CD8-positive, alpha-beta memory T cell (primary cell): ENCODE results near the gene FPR3. TPM values are rescaled to one million over a fixed set of nuclear protein-coding genes. Genes with fewer than 3 reads are reported as not detected.
"Not testable (repeated sequence)": the region's sequence is repeated elsewhere in the genome, so short reads cannot be mapped to it uniquely, and the experiment has no call there.

ENCODE experiments used
- CTCF ChIA-PET: fragments of 350-600 bp; sonication (Branson Sonifier 250); formaldehyde crosslinking; loops from one replicate; lab custom pipeline; 2021; ENCODE audit warnings: antibody characterized with exemption; lab: Charles Lee
- POLR2A ChIA-PET: fragments of 350-600 bp; sonication (Branson Sonifier 250); formaldehyde crosslinking; loops from one replicate; lab custom pipeline; 2021; ENCODE audit warnings: antibody characterized with exemption; lab: Charles Lee
- DNase-seq, 5 donors: peaks; one replicate each; pipeline versions ENCODE4 v3.0.0 to v3.0.0-alpha.2; 2020 to 2022; ENCODE audit warnings: mixed read lengths in 1 of 5
- H3K27ac ChIP-seq: one replicate; pipeline ENCODE4 v1.7.0; 2013; ENCODE audit warnings: low read depth, mild to moderate bottlenecking, low read length, moderate library complexity
- H3K27me3 ChIP-seq: 2 replicates; pipeline ENCODE4 v1.7.0; 2013; ENCODE audit warnings: low read length, mild to moderate bottlenecking; ENCODE audit not compliant: insufficient read depth, poor library complexity, severe bottlenecking
- H3K36me3 ChIP-seq: 2 replicates; pipeline ENCODE4 v1.7.0; 2013; ENCODE audit warnings: mild to moderate bottlenecking, low read length, moderate library complexity; ENCODE audit not compliant: insufficient read depth
- H3K4me1 ChIP-seq: 2 replicates; pipeline ENCODE4 v1.7.0; 2013; ENCODE audit warnings: mild to moderate bottlenecking, low read length, moderate library complexity; ENCODE audit not compliant: insufficient read depth
- H3K4me3 ChIP-seq: 2 replicates; pipeline ENCODE4 v1.7.0; 2013; ENCODE audit warnings: mild to moderate bottlenecking, low read length
- H3K9me3 ChIP-seq: 2 replicates; pipeline ENCODE4 v1.7.0; 2013; ENCODE audit warnings: mild to moderate bottlenecking, low read length
- H3K27ac Mint-ChIP-seq, 8 donors: one replicate each; pipeline ENCODE4 v1.8.0; 2020 to 2021; ENCODE audit warnings: mixed read lengths in 8 of 8, mild to moderate bottlenecking in 6 of 8, inconsistent platforms in 3 of 8, moderate library complexity in 3 of 8
- H3K27me3 Mint-ChIP-seq, 2 donors: one replicate each; pipeline ENCODE4 v1.8.0; 2020 to 2021; ENCODE audit warnings: mixed read lengths in 2 of 2, mild to moderate bottlenecking in 1 of 2, moderate library complexity in 1 of 2
- H3K36me3 Mint-ChIP-seq, 3 donors: one replicate each; pipeline ENCODE4 v1.8.0; 2020 to 2021; ENCODE audit warnings: mixed read lengths in 3 of 3, inconsistent platforms in 1 of 3, mild to moderate bottlenecking in 1 of 3
- H3K4me1 Mint-ChIP-seq, 3 donors: one replicate each; pipeline ENCODE4 v1.8.0; 2020 to 2021; ENCODE audit warnings: mixed read lengths in 3 of 3, inconsistent platforms in 1 of 3, mild to moderate bottlenecking in 1 of 3
- H3K4me3 Mint-ChIP-seq, 7 donors: one replicate each; pipeline ENCODE4 v1.8.0; 2020 to 2021; ENCODE audit warnings: mixed read lengths in 7 of 7, mild to moderate bottlenecking in 6 of 7, moderate library complexity in 4 of 7, inconsistent platforms in 2 of 7
- H3K9me3 Mint-ChIP-seq, 5 donors: one replicate each; pipeline ENCODE4 v1.8.0; 2020 to 2022; ENCODE audit warnings: mixed read lengths in 5 of 5, mild to moderate bottlenecking in 3 of 5, moderate library complexity in 2 of 5, inconsistent platforms in 1 of 5
- polyA plus RNA-seq: library from polyadenylated mRNA; unstranded; fragments of 300-500 nt; fragmentation: Illumina TruSeq; gene quantifications from one replicate; pipeline ENCODE4 v1.2.3, GENCODE V29; 2021
- total RNA-seq, 2 experiments: library from RNA; stranded (reverse); gene quantifications; one replicate each; pipeline ENCODE4 v1.2.3, GENCODE V29; 2021

FPR3 gene
- total and polyA plus RNA-seq, 3 experiments from 2014 or later = 1.1 to 1.3 TPM; not detected in 1

GRCh38 chr19:51803967-51804366 lies 9.0 kb downstream of the FPR3 start:
- ChIA-PET POLR2A (no interaction called here), CTCF (no interaction called here)
- no peak overlapping the region for H3K4me3 ChIP-seq
- no peaks in the 10 kb centered on the region for H3K4me1 ChIP-seq
- H3K36me3 ChIP-seq = no peaks in the 10 kb centered on the region
- H3K4me1 Mint-ChIP-seq = no peaks in the 10 kb centered on the region
- no peak overlapping the region for H3K27ac Mint-ChIP-seq
- DNase-seq = no peak
- H3K4me3 Mint-ChIP-seq = no peak overlapping the region
- H3K27ac ChIP-seq = peak overlapping the region; percentile 30
- H3K27me3 ChIP-seq = no peaks in the 10 kb centered on the region
- H3K9me3 ChIP-seq = no peaks in the 10 kb centered on the region
- no peaks in the 10 kb centered on the region for H3K36me3 Mint-ChIP-seq
- H3K9me3 Mint-ChIP-seq = peaks cover 4 to 15% (median 10%) of the 10 kb centered on the region in 5 donors
- peaks cover 0 to 11% of the 10 kb centered on the region in 2 donors for H3K27me3 Mint-ChIP-seq

- H3K27ac ChIP-seq = peak overlapping the region; percentile 31
- H3K9me3 ChIP-seq, H3K36me3 Mint-ChIP-seq, H3K36me3 ChIP-seq, H3K4me1 Mint-ChIP-seq, H3K4me3 Mint-ChIP-seq, H3K27me3 Mint-ChIP-seq, POLR2A ChIA-PET, DNase-seq, H3K4me1 ChIP-seq, H3K4me3 ChIP-seq, H3K27me3 ChIP-seq, H3K27ac Mint-ChIP-seq, CTCF ChIA-PET: not testable (repeated sequence)
- H3K9me3 Mint-ChIP-seq = peaks cover 8 to 15% (median 11%) of the 10 kb centered on the region in 5 donors
These were observed 9.8 kb downstream of the FPR3 start for GRCh38 chr19:51804789-51805188.

GRCh38 chr19:51805396-51805795 lies 10.4 kb downstream of the FPR3 start:
- H3K4me1 ChIP-seq, DNase-seq, H3K27me3 ChIP-seq, H3K36me3 ChIP-seq, CTCF ChIA-PET, H3K27ac Mint-ChIP-seq, H3K4me3 ChIP-seq, H3K4me3 Mint-ChIP-seq, H3K9me3 ChIP-seq, H3K4me1 Mint-ChIP-seq, H3K36me3 Mint-ChIP-seq, H3K27me3 Mint-ChIP-seq, POLR2A ChIA-PET: not testable (repeated sequence)
- H3K9me3 Mint-ChIP-seq = peaks cover 4 to 11% (median 11%) of the 10 kb centered on the region in 5 donors
- peak overlapping the region; percentile 31 for H3K27ac ChIP-seq

- H3K9me3 ChIP-seq, H3K4me1 ChIP-seq, H3K27me3 Mint-ChIP-seq, H3K4me1 Mint-ChIP-seq, H3K4me3 Mint-ChIP-seq, H3K27ac Mint-ChIP-seq, H3K27me3 ChIP-seq, POLR2A ChIA-PET, H3K4me3 ChIP-seq, H3K36me3 Mint-ChIP-seq, DNase-seq, CTCF ChIA-PET, H3K36me3 ChIP-seq: not testable (repeated sequence)
- H3K9me3 Mint-ChIP-seq = peaks cover 8 to 15% (median 13%) of the 10 kb centered on the region in 5 donors
- peak overlapping the region; percentile 43 for H3K27ac ChIP-seq
These were observed 11.6 kb downstream of the FPR3 start for GRCh38 chr19:51806571-51806970.

GRCh38 chr19:51807111-51807701 lies 12.2 kb downstream of the FPR3 start:
- ChIA-PET CTCF (no interaction called here), POLR2A (no interaction called here)
- H3K4me3 Mint-ChIP-seq = no peak overlapping the region
- Histone ChIP-seq H3K27ac (peak overlapping the region; percentile 43), H3K36me3 (no peaks in the 10 kb centered on the region), H3K9me3 (no peaks in the 10 kb centered on the region), H3K27me3 (no peaks in the 10 kb centered on the region), H3K4me1 (no peaks in the 10 kb centered on the region), H3K4me3 (no peak overlapping the region)
- H3K36me3 Mint-ChIP-seq = no peaks in the 10 kb centered on the region
- peak overlapping the region in 1 of 8 donors; percentile 35 for H3K27ac Mint-ChIP-seq
- H3K9me3 Mint-ChIP-seq = peaks cover 9 to 18% (median 14%) of the 10 kb centered on the region in 5 donors
- DNase-seq = no peak
- no peaks in the 10 kb centered on the region for H3K4me1 Mint-ChIP-seq
- no peaks in the 10 kb centered on the region for H3K27me3 Mint-ChIP-seq

- Histone ChIP-seq H3K4me1 (no peaks in the 10 kb centered on the region), H3K4me3 (no peak overlapping the region), H3K9me3 (no peaks in the 10 kb centered on the region), H3K27me3 (no peaks in the 10 kb centered on the region), H3K27ac (peak overlapping the region; percentile 2), H3K36me3 (no peaks in the 10 kb centered on the region)
- peaks cover 9 to 24% (median 18%) of the 10 kb centered on the region in 5 donors for H3K9me3 Mint-ChIP-seq
- CTCF ChIA-PET = no interaction called here
- H3K27me3 Mint-ChIP-seq = no peaks in the 10 kb centered on the region
- no peaks in the 10 kb centered on the region for H3K36me3 Mint-ChIP-seq
- DNase-seq = no peak
- H3K4me3 Mint-ChIP-seq = no peak overlapping the region
- POLR2A ChIA-PET = no interaction called here
- H3K4me1 Mint-ChIP-seq = no peaks in the 10 kb centered on the region
- no peak overlapping the region for H3K27ac Mint-ChIP-seq
These were observed 13.0 kb downstream of the FPR3 start for GRCh38 chr19:51807925-51808324.

GRCh38 chr19:51808333-51808986 lies 13.5 kb downstream of the FPR3 start:
- POLR2A ChIA-PET = no interaction called here
- Mint-ChIP-seq H3K27ac (no peak overlapping the region), H3K4me3 (no peak overlapping the region), H3K9me3 (peaks cover 6 to 24% (median 16%) of the 10 kb centered on the region in 5 donors), H3K36me3 (no peaks in the 10 kb centered on the region), H3K4me1 (no peaks in the 10 kb centered on the region), H3K27me3 (no peaks in the 10 kb centered on the region)
- no peak overlapping the region for H3K4me3 ChIP-seq
- no peak for DNase-seq
- CTCF ChIA-PET = no interaction called here
- no peaks in the 10 kb centered on the region for H3K36me3 ChIP-seq
- H3K27me3 ChIP-seq = no peaks in the 10 kb centered on the region
- H3K4me1 ChIP-seq = no peaks in the 10 kb centered on the region
- peak overlapping the region; percentile 2 for H3K27ac ChIP-seq
- no peaks in the 10 kb centered on the region for H3K9me3 ChIP-seq

- DNase-seq = no peak
- ChIA-PET CTCF (no interaction called here), POLR2A (no interaction called here)
- Histone ChIP-seq H3K27ac (no peak overlapping the region), H3K9me3 (no peaks in the 10 kb centered on the region), H3K4me1 (no peaks in the 10 kb centered on the region), H3K4me3 (no peak overlapping the region), H3K27me3 (no peaks in the 10 kb centered on the region), H3K36me3 (no peaks in the 10 kb centered on the region)
- no peak overlapping the region for H3K4me3 Mint-ChIP-seq
- H3K27ac Mint-ChIP-seq = no peak overlapping the region
- no peaks in the 10 kb centered on the region for H3K27me3 Mint-ChIP-seq
- peaks cover 15 to 32% (median 23%) of the 10 kb centered on the region in 5 donors for H3K9me3 Mint-ChIP-seq
- H3K4me1 Mint-ChIP-seq = no peaks in the 10 kb centered on the region
- no peaks in the 10 kb centered on the region for H3K36me3 Mint-ChIP-seq
These were observed 14.8 kb downstream of the FPR3 start for GRCh38 chr19:51809787-51810186.
